C4-2B (cell line): ENCODE results near the gene CEP290.
"Not testable (repeated sequence)": the region's sequence is repeated elsewhere in the genome, so short reads cannot be mapped to it uniquely, and the experiment has no call there.

Source experiments
- CTCF ChIP-seq: fragments of 450-650 bp; conservative IDR thresholded peaks from 2 replicates; pipeline ENCODE4 v1.5.1; 2017; ENCODE audit warnings: mild to moderate bottlenecking
- ZFX ChIP-seq: fragments of 450-650 bp; IDR thresholded peaks from 2 replicates; pipeline ENCODE4 v1.6.1; 2017

DNA sequence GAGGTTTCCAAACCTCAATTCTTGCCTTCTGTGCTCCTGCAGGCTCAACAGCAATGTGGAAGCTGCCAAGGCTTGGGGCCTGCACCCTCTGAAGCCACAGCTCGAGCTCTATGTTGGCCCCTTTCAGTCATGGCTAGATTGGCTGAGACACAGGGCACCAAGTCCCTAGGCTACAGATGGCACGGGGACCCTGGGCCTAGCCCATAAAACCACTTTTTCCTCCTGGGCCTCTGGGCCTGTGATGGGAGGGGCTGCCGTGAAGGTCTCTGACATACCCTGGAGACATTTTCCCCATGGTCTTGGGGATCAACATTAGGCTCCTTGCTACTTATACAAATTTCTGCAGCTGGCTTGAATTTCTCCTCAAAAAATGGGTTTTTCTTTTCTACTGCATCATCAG lies 110.7 kb downstream of the CEP290 start:
- TF ChIP-seq CTCF, ZFX: not testable (repeated sequence)
